ENCODE data around the gene ASXL3. TPM values are rescaled to one million over a fixed set of nuclear protein-coding genes. Genes with fewer than 3 reads are reported as not detected.
A peak's percentile ranks its signal among the peaks of the same experiment; 100 is the strongest.

Gene ASXL3
- total RNA-seq, 1 donor from 2014 or later: 23.0 TPM

GRCh38 chr18:33735428-33735827, 157.4 kb downstream of the ASXL3 start:
- Mint-ChIP-seq H3K36me3 (ENCODE audit: insufficient read depth) (peaks cover 17% of the 10 kb centered on the region), H3K27me3 (no peaks in the 10 kb centered on the region), H3K4me3 (ENCODE audit: low read depth) (no peak overlapping the region), H3K27ac (no peak overlapping the region), H3K4me1 (ENCODE audit: low read depth) (peaks cover 4% of the 10 kb centered on the region), H3K9me3 (ENCODE audit: low read depth) (no peaks in the 10 kb centered on the region)
- no peak for DNase-seq (ENCODE audit: low spot score, unreplicated experiment)
- TF ChIP-seq CTCF (IDR thresholded peaks at IDR 0.05; ENCODE audit: unreplicated experiment): no peak

GRCh38 chr18:33741760-33742159, 163.7 kb downstream of the ASXL3 start:
- Mint-ChIP-seq H3K4me1 (ENCODE audit: low read depth) (no peaks in the 10 kb centered on the region), H3K27me3 (no peaks in the 10 kb centered on the region), H3K4me3 (ENCODE audit: low read depth) (no peak overlapping the region), H3K9me3 (ENCODE audit: low read depth) (no peaks in the 10 kb centered on the region), H3K36me3 (ENCODE audit: insufficient read depth) (peaks cover 42% of the 10 kb centered on the region), H3K27ac (no peak overlapping the region)
- no peak for DNase-seq (ENCODE audit: low spot score, unreplicated experiment)
- TF ChIP-seq CTCF (IDR thresholded peaks at IDR 0.05; ENCODE audit: unreplicated experiment): no peak

GRCh38 chr18:33744032-33744697, 166.1 kb downstream of the ASXL3 start:
- H3K4me1 Mint-ChIP-seq (ENCODE audit: low read depth): peaks cover 5% of the 10 kb centered on the region
- peak; percentile 25 for TF ChIP-seq CTCF (IDR thresholded peaks at IDR 0.05; ENCODE audit: unreplicated experiment)
- DNase-seq (ENCODE audit: low spot score, unreplicated experiment): no peak
- no peak overlapping the region for H3K4me3 Mint-ChIP-seq (ENCODE audit: low read depth)
- H3K9me3 Mint-ChIP-seq (ENCODE audit: low read depth): no peaks in the 10 kb centered on the region
- no peak overlapping the region for H3K27ac Mint-ChIP-seq
- H3K27me3 Mint-ChIP-seq: no peaks in the 10 kb centered on the region
- H3K36me3 Mint-ChIP-seq (ENCODE audit: insufficient read depth): peaks cover 36% of the 10 kb centered on the region

- Mint-ChIP-seq H3K4me3 (ENCODE audit: low read depth) (no peak overlapping the region), H3K9me3 (ENCODE audit: low read depth) (no peaks in the 10 kb centered on the region), H3K4me1 (ENCODE audit: low read depth) (peaks cover 5% of the 10 kb centered on the region), H3K27me3 (no peaks in the 10 kb centered on the region), H3K36me3 (ENCODE audit: insufficient read depth) (peaks cover 27% of the 10 kb centered on the region), H3K27ac (no peak overlapping the region)
- DNase-seq (ENCODE audit: low spot score, unreplicated experiment): no peak
- no peak for TF ChIP-seq CTCF (IDR thresholded peaks at IDR 0.05; ENCODE audit: unreplicated experiment)
Measured at GRCh38 chr18:33745151-33745795, 167.3 kb downstream of the ASXL3 start.

GRCh38 chr18:33745871-33746545, 168.0 kb downstream of the ASXL3 start:
- no peak overlapping the region for H3K27ac Mint-ChIP-seq
- H3K27me3 Mint-ChIP-seq: no peaks in the 10 kb centered on the region
- no peak for TF ChIP-seq CTCF (IDR thresholded peaks at IDR 0.05; ENCODE audit: unreplicated experiment)
- H3K9me3 Mint-ChIP-seq (ENCODE audit: low read depth): no peaks in the 10 kb centered on the region
- peaks cover 6% of the 10 kb centered on the region for H3K4me1 Mint-ChIP-seq (ENCODE audit: low read depth)
- DNase-seq (ENCODE audit: low spot score, unreplicated experiment): no peak
- no peak overlapping the region for H3K4me3 Mint-ChIP-seq (ENCODE audit: low read depth)
- peaks cover 27% of the 10 kb centered on the region for H3K36me3 Mint-ChIP-seq (ENCODE audit: insufficient read depth)

All from progenitor cell of endocrine pancreas (in vitro differentiated cells).